HG03108 (cell line): ENCODE measurements around the gene CDHR4.
"Not testable (repeated sequence)": the region's sequence is repeated elsewhere in the genome, so short reads cannot be mapped to it uniquely, and the experiment has no call there.

ENCODE experiments used
- ATAC-seq: cut with Tn5 transposase; IDR thresholded peaks from one replicate; pipeline ENCODE4 v1.9.1; 2021; ENCODE audit warnings: moderate library complexity; ENCODE audit not compliant: unreplicated experiment

Gene CDHR4

GRCh38 chr3:49780975-49781365, 18.7 kb downstream of the CDHR4 start:
- not testable (repeated sequence) for ATAC-seq

GRCh38 chr3:49780080-49780974, 19.3 kb downstream of the CDHR4 start:
- ATAC-seq: no peak

- no peak for ATAC-seq
Measured at GRCh38 chr3:49779358-49780079, 20.2 kb downstream of the CDHR4 start.

- ATAC-seq: not testable (repeated sequence)
Measured at GRCh38 chr3:49776101-49776500, 23.6 kb downstream of the CDHR4 start.

GRCh38 chr3:49775538-49775937, 24.1 kb downstream of the CDHR4 start:
- no peak for ATAC-seq

- no peak for ATAC-seq
Measured at GRCh38 chr3:49772703-49773102, 27.0 kb downstream of the CDHR4 start.

- no peak for ATAC-seq
Measured at GRCh38 chr3:49771340-49771938, 28.2 kb downstream of the CDHR4 start.

- no peak for ATAC-seq
Measured at GRCh38 chr3:49769926-49770325, 29.7 kb downstream of the CDHR4 start.

- no peak for ATAC-seq
Measured at GRCh38 chr3:49769286-49769915, 30.3 kb downstream of the CDHR4 start.

GRCh38 chr3:49763981-49764380, 35.7 kb downstream of the CDHR4 start:
- no peak for ATAC-seq

- ATAC-seq: no peak
Measured at GRCh38 chr3:49761661-49762060, 38.0 kb downstream of the CDHR4 start.

- no peak for ATAC-seq
Measured at GRCh38 chr3:49759226-49759625, 40.4 kb downstream of the CDHR4 start.

GRCh38 chr3:49757197-49757596, 42.5 kb downstream of the CDHR4 start:
- no peak for ATAC-seq

- no peak for ATAC-seq
Measured at GRCh38 chr3:49756036-49756435, 43.6 kb downstream of the CDHR4 start.

- ATAC-seq: no peak
Measured at GRCh38 chr3:49754536-49754935, 45.1 kb downstream of the CDHR4 start.

- no peak for ATAC-seq
Measured at GRCh38 chr3:49751501-49751900, 48.2 kb downstream of the CDHR4 start.

- no peak for ATAC-seq
Measured at GRCh38 chr3:49750056-49750455, 49.6 kb downstream of the CDHR4 start.

GRCh38 chr3:49748874-49749273, 50.8 kb downstream of the CDHR4 start:
- ATAC-seq: not testable (repeated sequence)

GRCh38 chr3:49747792-49748480, 51.7 kb downstream of the CDHR4 start:
- no peak for ATAC-seq

- no peak for ATAC-seq
Measured at GRCh38 chr3:49745986-49746385, 53.7 kb downstream of the CDHR4 start.
